Progenitor cell of endocrine pancreas (in vitro differentiated cells): ENCODE measurements around the gene ORC6. TPM values are rescaled to one million over a fixed set of nuclear protein-coding genes. Genes with fewer than 3 reads are reported as not detected.

Source experiments
- DNase-seq: peaks from one replicate; pipeline ENCODE4 v3.0.0; 2021; ENCODE audit warnings: low spot score; ENCODE audit not compliant: unreplicated experiment
- H3K27ac Mint-ChIP-seq: 2 replicates; pipeline ENCODE4 v1.8.0; 2021; ENCODE audit warnings: mild to moderate bottlenecking, moderate library complexity, mixed read lengths
- H3K27me3 Mint-ChIP-seq: 2 replicates; pipeline ENCODE4 v1.8.0; 2021; ENCODE audit warnings: mixed read lengths
- H3K36me3 Mint-ChIP-seq: 2 replicates; pipeline ENCODE4 v1.8.0; 2022; ENCODE audit warnings: mixed read lengths; ENCODE audit not compliant: insufficient read depth
- H3K4me1 Mint-ChIP-seq: 2 replicates; pipeline ENCODE4 v1.8.0; 2021; ENCODE audit warnings: low read depth, mixed read lengths
- H3K4me3 Mint-ChIP-seq: 2 replicates; pipeline ENCODE4 v1.8.0; 2021; ENCODE audit warnings: low read depth, mild to moderate bottlenecking, moderate library complexity, mixed read lengths
- H3K9me3 Mint-ChIP-seq: 2 replicates; pipeline ENCODE4 v1.8.0; 2021; ENCODE audit warnings: low read depth, mixed read lengths
- CTCF ChIP-seq: fragments of 200-600 bp; sonication (generic); IDR thresholded peaks from one replicate; pipeline ENCODE4 v1.5.0; 2021; ENCODE audit warnings: antibody characterized with exemption, mild to moderate bottlenecking; ENCODE audit not compliant: unreplicated experiment
- total RNA-seq: library from RNA; stranded (reverse); gene quantifications from 2 replicates; pipeline ENCODE4 v1.2.1, GENCODE V29; 2021

ORC6 gene
- total RNA-seq, 1 donor from 2014 or later = 41.7 TPM

GRCh38 chr16:46739934-46740333, 50.5 kb downstream of the ORC6 start:
- Mint-ChIP-seq H3K4me1 (peaks cover 6% of the 10 kb centered on the region), H3K36me3 (no peaks in the 10 kb centered on the region), H3K27me3 (no peaks in the 10 kb centered on the region), H3K4me3 (no peak overlapping the region), H3K27ac (no peak overlapping the region), H3K9me3 (no peaks in the 10 kb centered on the region)
- DNase-seq = no peak
- TF ChIP-seq CTCF = no peak

GRCh38 chr16:46743232-46743719, 53.8 kb downstream of the ORC6 start:
- no peaks in the 10 kb centered on the region for H3K27me3 Mint-ChIP-seq
- H3K36me3 Mint-ChIP-seq = no peaks in the 10 kb centered on the region
- no peak for DNase-seq
- H3K4me1 Mint-ChIP-seq = peaks cover 14% of the 10 kb centered on the region
- TF ChIP-seq CTCF = no peak
- H3K4me3 Mint-ChIP-seq = no peak overlapping the region
- no peaks in the 10 kb centered on the region for H3K9me3 Mint-ChIP-seq
- no peak overlapping the region for H3K27ac Mint-ChIP-seq

GRCh38 chr16:46745617-46746016, 56.2 kb downstream of the ORC6 start:
- Mint-ChIP-seq H3K27ac (no peak overlapping the region), H3K4me1 (peaks cover 19% of the 10 kb centered on the region), H3K36me3 (no peaks in the 10 kb centered on the region), H3K9me3 (no peaks in the 10 kb centered on the region), H3K4me3 (no peak overlapping the region), H3K27me3 (no peaks in the 10 kb centered on the region)
- no peak for TF ChIP-seq CTCF
- no peak for DNase-seq

- Mint-ChIP-seq H3K4me3 (no peak overlapping the region), H3K36me3 (no peaks in the 10 kb centered on the region), H3K27ac (no peak overlapping the region), H3K27me3 (no peaks in the 10 kb centered on the region), H3K4me1 (peaks cover 19% of the 10 kb centered on the region), H3K9me3 (no peaks in the 10 kb centered on the region)
- no peak for TF ChIP-seq CTCF
- no peak for DNase-seq
Measured at GRCh38 chr16:46746821-46747776, 57.6 kb downstream of the ORC6 start.

Other genes starting within 250 kb of the ORC6 start
- gene SHCBP1, start 68.3 kb upstream of the ORC6 start, total RNA-seq = 7.7 and 8.3 TPM in 2 replicates
- gene VPS35, start 481 bp upstream of the ORC6 start, total RNA-seq = 128 and 132 TPM in 2 replicates
- gene MYLK3, start 58.7 kb downstream of the ORC6 start, total RNA-seq = 0.75 and 0.77 TPM in 2 replicates
- gene C16orf87, start 141.5 kb downstream of the ORC6 start, total RNA-seq = 17.2 and 17.8 TPM in 2 replicates
- 93.1 and 99.5 TPM in 2 replicates for gene GPT2, start 194.7 kb downstream of the ORC6 start, total RNA-seq